Ovary (tissue), 9 donors: ENCODE measurements around the gene MNT. TPM values are rescaled to one million over a fixed set of nuclear protein-coding genes. Genes with fewer than 3 reads are reported as not detected.

ENCODE experiments used
- DNase-seq, 5 donors: peaks; one replicate each; pipeline ENCODE4 v3.0.0-alpha.2; 2019 to 2020
- H3K27ac ChIP-seq, 2 donors: fragments of 200-600 bp; one replicate each; pipeline versions ENCODE4 v1.5.1 to v1.8.0; 2019 to 2022
- H3K27me3 ChIP-seq: fragments of 200-600 bp; one replicate; pipeline ENCODE4 v1.8.0; 2022
- H3K36me3 ChIP-seq: fragments of 200-600 bp; sonication (generic); one replicate; pipeline ENCODE4 v1.5.1; 2019
- H3K4me1 ChIP-seq: one replicate; pipeline ENCODE4 v1.8.1; 2013; ENCODE audit warnings: mild to moderate bottlenecking, moderate library complexity; ENCODE audit not compliant: insufficient read depth
- H3K4me3 ChIP-seq: fragments of 200-600 bp; sonication (generic); one replicate; pipeline ENCODE4 v1.5.1; 2017
- H3K9me3 ChIP-seq, 2 donors: fragments of 200-600 bp in 1 of 2; sonication (generic) in 1 of 2; one replicate each; pipeline versions ENCODE4 v1.5.1 to v1.8.1; 2013 to 2019; ENCODE audit warnings: mild to moderate bottlenecking in 1 of 2, moderate library complexity in 1 of 2
- EP300 ChIP-seq: sonication (generic); formaldehyde crosslinking; IDR thresholded peaks from one replicate; pipeline ENCODE4 v1.6.1; 2017; ENCODE audit warnings: antibody characterized with exemption
- POLR2A ChIP-seq: fragments of 450-650 bp; IDR thresholded peaks from one replicate; pipeline ENCODE4 v1.6.1; 2017; ENCODE audit warnings: antibody characterized with exemption, mild to moderate bottlenecking, moderate library complexity
- WGBS, 3 donors: extraction: QIAGEN DNeasy Blood & Tissue Kit in 1 of 3; methylation state at CpG; one replicate each; pipeline versions ENCODE4 v1.1.5 to v1.1.7; 2013 to 2017; 5-methylcytosine and 5-hydroxymethylcytosine counted together
- intact Hi-C, 4 donors: fragments of 100-400 bp; cut with DNase I; formaldehyde crosslinking; loops; one replicate each; pipeline versions ENCODE4 v1.11.0 to v1.15.1; 2022 to 2023
- polyA plus RNA-seq, 2 donors: library from polyadenylated mRNA; stranded (reverse); fragments of 200-250 nt in 1 of 2; fragments of 350-450 nt in 1 of 2; fragmentation: Illumina TruSeq in 1 of 2; extraction: RNeasy Lipid Tissue Mini Kit (QIAGEN cat#74804) in 1 of 2; gene quantifications; one replicate each; pipeline ENCODE4 v1.2.3, GENCODE V29; 2013 to 2014
- total RNA-seq, 7 donors: library from RNA; depleted of rRNA in 2 of 7; stranded (reverse); fragments of >200 nt in 2 of 7; fragmentation: NEBNext Ultra II Directional in 3 of 7; extraction: Animal tissue kit (Norgen Biotek cat#: 25700) in 3 of 7; gene quantifications; one replicate each; pipeline versions ENCODE4 v1.1.0 to v1.2.4, GENCODE V29; 2016 to 2023
- TF ChIP-seq, protein P1 (sequence below), 3 donors: fragments of 450-650 bp in 2 of 3; fragments of 200-600 bp in 1 of 3; IDR thresholded peaks; one replicate each; pipeline versions ENCODE4 v1.5.1 to v1.8.0; 2016 to 2022; ENCODE audit warnings: antibody characterized with exemption in 3 of 3, mild to moderate bottlenecking in 1 of 3
- donor health status: DM: no; HTN: no; CAD: no; lungs with moderate emphysema.
- donor health status: DM: no; HTN: no; CAD: no.
- donor health status: Bipolar disorder and iron deficiency.
- donor health status: DM: yes; HTN: yes; CAD: no.
- donor health status: DM: no; HTN: no; CAD: no.
- donor health status: DM: yes; HTN: yes; CAD: no.

The MNT gene
- total and polyA plus RNA-seq, 9 donors: 5.0 to 37.0 (median 24.2) TPM

DNA sequence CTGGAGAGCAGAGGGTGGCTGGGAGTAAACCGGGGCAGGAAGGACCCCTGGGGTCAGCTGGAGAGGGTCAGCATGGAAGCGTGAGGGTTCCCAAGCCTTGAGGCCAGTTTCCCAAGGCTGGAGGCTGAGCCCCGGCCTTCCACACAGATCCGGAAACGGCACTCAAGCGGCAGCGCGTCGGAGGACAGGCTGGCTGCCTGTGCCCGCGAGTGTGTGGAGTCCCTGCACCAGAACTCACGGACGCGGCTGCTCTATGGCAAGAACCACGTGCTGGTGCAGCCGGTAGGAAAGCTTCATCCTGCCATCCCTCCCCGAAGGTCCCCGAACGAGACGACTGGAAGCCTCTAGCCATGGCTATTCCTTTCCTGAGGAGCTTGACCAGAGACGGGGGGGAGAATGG, 37.5 kb downstream of the MNT start:
- H3K36me3 ChIP-seq: no peaks in the 10 kb centered on the region
- H3K27ac ChIP-seq: no peak overlapping the region
- peak in 1 of 5 donors; percentile 21 for DNase-seq
- H3K27me3 ChIP-seq: no peaks in the 10 kb centered on the region
- intact Hi-C loops: loop anchor here in 1 of 4 donors (10.0 kb wide), 1 partner anchor 51 kb away; no protein-coding TSS in a partner anchor
- no peaks in the 10 kb centered on the region for H3K9me3 ChIP-seq
- TF ChIP-seq, protein P1, sequence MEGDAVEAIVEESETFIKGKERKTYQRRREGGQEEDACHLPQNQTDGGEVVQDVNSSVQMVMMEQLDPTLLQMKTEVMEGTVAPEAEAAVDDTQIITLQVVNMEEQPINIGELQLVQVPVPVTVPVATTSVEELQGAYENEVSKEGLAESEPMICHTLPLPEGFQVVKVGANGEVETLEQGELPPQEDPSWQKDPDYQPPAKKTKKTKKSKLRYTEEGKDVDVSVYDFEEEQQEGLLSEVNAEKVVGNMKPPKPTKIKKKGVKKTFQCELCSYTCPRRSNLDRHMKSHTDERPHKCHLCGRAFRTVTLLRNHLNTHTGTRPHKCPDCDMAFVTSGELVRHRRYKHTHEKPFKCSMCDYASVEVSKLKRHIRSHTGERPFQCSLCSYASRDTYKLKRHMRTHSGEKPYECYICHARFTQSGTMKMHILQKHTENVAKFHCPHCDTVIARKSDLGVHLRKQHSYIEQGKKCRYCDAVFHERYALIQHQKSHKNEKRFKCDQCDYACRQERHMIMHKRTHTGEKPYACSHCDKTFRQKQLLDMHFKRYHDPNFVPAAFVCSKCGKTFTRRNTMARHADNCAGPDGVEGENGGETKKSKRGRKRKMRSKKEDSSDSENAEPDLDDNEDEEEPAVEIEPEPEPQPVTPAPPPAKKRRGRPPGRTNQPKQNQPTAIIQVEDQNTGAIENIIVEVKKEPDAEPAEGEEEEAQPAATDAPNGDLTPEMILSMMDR (IDR thresholded peaks at IDR 0.05): no peak
- TF ChIP-seq POLR2A (no peak), EP300 (no peak)
- no peaks in the 10 kb centered on the region for H3K4me1 ChIP-seq
- WGBS, 3 donors: 91 to 98% (median 92%) methylated on average over 21 of the region's 21 CpGs
- H3K4me3 ChIP-seq: no peak overlapping the region

DNA sequence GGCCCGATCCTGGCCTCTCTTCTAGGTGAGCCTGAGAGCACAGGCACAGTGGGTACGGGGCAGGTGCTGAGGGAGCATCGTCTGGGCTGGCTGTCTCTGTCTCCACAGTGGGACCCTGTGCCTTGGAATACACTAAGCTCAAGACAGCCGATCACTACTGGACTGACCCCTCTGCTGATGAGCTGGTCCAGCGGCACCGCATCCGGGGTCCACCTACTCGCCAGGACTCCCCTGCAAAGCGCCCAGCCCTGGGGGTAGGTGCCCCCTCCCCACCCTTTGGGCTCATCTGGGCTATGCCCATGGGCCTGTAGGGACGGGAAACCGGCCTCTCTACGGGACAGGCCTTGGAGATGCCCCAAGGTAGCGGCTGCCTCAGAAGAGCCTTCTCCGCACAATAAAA, 38.0 kb downstream of the MNT start:
- Histone ChIP-seq H3K27me3 (no peaks in the 10 kb centered on the region), H3K4me1 (no peaks in the 10 kb centered on the region), H3K27ac (no peak overlapping the region), H3K9me3 (no peaks in the 10 kb centered on the region), H3K36me3 (no peaks in the 10 kb centered on the region), H3K4me3 (no peak overlapping the region)
- intact Hi-C loops: loop anchor here in 1 of 4 donors (10.0 kb wide), 1 partner anchor 52 kb away; no protein-coding TSS in a partner anchor
- WGBS, 3 donors: 94 to 96% (median 94%) methylated on average over 13 to 14 of the region's 14 CpGs
- DNase-seq: peak in 1 of 5 donors; percentile 20
- TF ChIP-seq, protein P1 (IDR thresholded peaks at IDR 0.05): no peak
- no peak for TF ChIP-seq EP300
- no peak for TF ChIP-seq POLR2A

DNA sequence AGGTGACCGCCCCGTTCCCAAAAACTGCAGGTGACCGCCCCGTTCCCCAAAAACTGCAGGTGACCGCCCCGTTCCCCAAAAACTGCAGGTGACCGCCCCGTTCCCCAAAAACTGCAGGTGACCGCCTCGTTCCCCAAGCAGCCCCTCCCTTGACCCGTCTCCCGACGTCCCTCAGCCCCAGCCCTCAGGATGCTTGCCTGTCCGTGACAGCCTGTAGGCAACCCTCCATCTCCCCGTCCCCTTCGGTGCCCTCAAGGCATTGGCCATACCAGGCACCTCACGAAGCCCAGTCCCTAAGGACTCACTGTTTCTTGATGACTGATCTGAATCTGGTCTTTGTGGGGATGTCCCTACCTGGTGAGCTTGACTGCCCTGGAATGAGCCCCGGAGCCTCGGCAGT, 38.4 kb downstream of the MNT start:
- TF ChIP-seq EP300 (no peak), POLR2A (no peak)
- TF ChIP-seq, protein P1 (IDR thresholded peaks at IDR 0.05): no peak
- peak in 1 of 5 donors; percentile 22 for DNase-seq
- intact Hi-C loops: loop anchor here in 1 of 4 donors (10.0 kb wide), 1 partner anchor 52 kb away; no protein-coding TSS in a partner anchor
- no peak overlapping the region for H3K4me3 ChIP-seq
- H3K9me3 ChIP-seq: no peaks in the 10 kb centered on the region
- no peaks in the 10 kb centered on the region for H3K27me3 ChIP-seq
- H3K4me1 ChIP-seq: no peaks in the 10 kb centered on the region
- no peaks in the 10 kb centered on the region for H3K36me3 ChIP-seq
- no peak overlapping the region for H3K27ac ChIP-seq
- 94 to 98% (median 96%) methylated on average over 19 of the region's 19 CpGs for WGBS, 3 donors

DNA sequence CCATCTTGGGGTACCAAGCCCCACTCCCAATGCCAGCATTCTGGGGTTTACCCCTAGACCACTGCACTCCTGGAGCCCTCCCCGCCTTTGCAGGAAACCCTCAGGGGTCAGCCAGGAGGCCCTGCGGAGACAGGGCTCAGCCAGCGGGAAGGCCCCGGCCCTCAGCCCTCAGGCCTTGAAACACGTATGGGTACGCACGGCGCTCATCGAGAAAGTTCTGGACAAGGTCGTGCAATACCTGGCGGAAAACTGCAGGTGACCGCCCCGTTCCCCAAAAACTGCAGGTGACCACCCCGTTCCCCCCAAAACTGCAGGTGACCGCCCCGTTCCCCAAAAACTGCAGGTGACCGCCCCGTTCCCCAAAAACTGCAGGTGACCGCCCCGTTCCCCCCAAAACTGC, 38.8 kb downstream of the MNT start:
- WGBS, 3 donors: 96 to 98% (median 97%) methylated on average over 20 of the region's 20 CpGs
- intact Hi-C loops: loop anchor here in 1 of 4 donors (10.0 kb wide), 1 partner anchor 53 kb away; no protein-coding TSS in a partner anchor

More for the DNA sequence above, 38.8 kb downstream of the MNT start:
- DNase-seq: no peak
- Histone ChIP-seq H3K27me3 (no peaks in the 10 kb centered on the region), H3K9me3 (no peaks in the 10 kb centered on the region), H3K36me3 (no peaks in the 10 kb centered on the region), H3K27ac (no peak overlapping the region), H3K4me1 (no peaks in the 10 kb centered on the region), H3K4me3 (no peak overlapping the region)
- TF ChIP-seq EP300 (no peak), POLR2A (no peak)
- TF ChIP-seq, protein P1 (IDR thresholded peaks at IDR 0.05): no peak
